ENCODE results near the gene RHBDL3.

DNA sequence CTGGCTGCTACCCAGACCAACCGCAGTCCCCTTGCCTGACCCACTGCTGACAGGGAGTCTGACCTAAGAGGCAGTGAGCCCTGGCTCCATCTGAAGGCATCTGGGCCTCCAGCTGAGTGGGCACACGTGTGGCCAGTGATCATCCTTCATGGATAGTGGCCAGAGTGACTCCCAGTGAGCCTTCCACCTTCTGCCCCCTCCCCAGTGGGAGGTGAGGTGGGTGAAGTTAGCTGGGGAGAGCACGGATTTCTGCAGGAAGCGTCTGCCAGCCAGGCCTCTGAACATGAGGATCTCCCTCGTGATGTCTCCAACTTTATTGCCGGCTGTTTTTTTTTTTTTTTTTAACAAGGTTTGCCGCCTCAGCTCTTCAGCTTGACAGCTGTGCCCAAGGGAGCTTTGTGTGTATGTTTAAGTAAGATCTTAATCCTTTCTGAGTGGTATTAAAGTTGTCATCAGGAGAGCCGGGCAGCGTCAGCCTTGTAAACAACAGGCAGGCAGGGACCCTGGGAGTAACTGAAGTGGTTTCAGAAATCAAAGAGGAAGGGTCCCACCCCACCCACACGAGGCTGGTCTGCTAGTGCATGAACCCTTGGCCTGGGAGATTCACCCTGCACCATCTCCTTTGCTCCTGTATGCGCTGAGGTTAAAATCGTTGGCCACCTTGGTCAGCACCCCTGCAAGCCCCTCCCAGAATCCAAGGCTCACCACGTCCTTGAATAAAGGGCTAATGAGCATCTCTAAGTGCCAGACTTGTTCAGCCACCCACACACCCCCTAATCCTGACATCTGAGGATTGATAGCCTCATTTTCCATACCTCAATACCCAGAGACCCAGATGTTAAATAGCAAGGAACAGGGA lies 33.3 kb downstream of the RHBDL3 start:
- TF ChIP-seq CTCF (conservative IDR thresholded peaks at IDR 0.05) (no peak), EZH2 (IDR thresholded peaks at IDR 0.05; ENCODE audit: low read depth) (no peak)

Measured in PC-9 (cell line).